Tibial nerve (tissue), 4 donors: ENCODE results near the gene VPS26B.

Experiments used
- EP300 ChIP-seq, 2 donors: sonication (generic); formaldehyde crosslinking; IDR thresholded peaks; one replicate each; pipeline ENCODE4 v1.6.1; 2017; ENCODE audit warnings: antibody characterized with exemption in 2 of 2, mild to moderate bottlenecking in 1 of 2
- TF ChIP-seq, protein P1 (sequence below), 5 experiments: fragments of 200-600 bp in 3 of 5; fragments of 450-650 bp in 2 of 5; sonication (generic) in 3 of 5; IDR thresholded peaks; one replicate each; pipeline ENCODE4 v1.5.1; 2016 to 2019; ENCODE audit warnings: antibody characterized with exemption in 5 of 5, mild to moderate bottlenecking in 3 of 5, moderate library complexity in 2 of 5

DNA sequence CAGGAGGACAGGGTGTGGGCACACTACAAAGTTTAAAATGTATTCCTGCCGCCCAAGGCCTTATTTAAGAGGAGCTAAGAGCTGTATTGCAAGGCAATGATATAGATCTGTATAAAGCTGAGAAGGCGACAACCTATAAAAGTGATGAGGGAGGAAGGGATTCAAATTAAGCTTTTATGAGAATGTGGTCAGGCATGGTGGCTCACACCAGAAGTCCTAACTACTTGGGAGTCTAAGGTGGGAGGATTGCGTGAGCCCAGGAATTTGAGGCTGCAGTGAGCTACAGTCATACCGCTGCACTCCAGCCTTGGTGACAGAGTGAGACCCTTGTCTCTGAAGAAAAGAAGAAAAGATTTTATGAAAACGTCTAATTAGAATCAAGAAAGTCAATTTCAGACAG lies 42.0 kb downstream of the VPS26B start:
- TF ChIP-seq, protein P1, sequence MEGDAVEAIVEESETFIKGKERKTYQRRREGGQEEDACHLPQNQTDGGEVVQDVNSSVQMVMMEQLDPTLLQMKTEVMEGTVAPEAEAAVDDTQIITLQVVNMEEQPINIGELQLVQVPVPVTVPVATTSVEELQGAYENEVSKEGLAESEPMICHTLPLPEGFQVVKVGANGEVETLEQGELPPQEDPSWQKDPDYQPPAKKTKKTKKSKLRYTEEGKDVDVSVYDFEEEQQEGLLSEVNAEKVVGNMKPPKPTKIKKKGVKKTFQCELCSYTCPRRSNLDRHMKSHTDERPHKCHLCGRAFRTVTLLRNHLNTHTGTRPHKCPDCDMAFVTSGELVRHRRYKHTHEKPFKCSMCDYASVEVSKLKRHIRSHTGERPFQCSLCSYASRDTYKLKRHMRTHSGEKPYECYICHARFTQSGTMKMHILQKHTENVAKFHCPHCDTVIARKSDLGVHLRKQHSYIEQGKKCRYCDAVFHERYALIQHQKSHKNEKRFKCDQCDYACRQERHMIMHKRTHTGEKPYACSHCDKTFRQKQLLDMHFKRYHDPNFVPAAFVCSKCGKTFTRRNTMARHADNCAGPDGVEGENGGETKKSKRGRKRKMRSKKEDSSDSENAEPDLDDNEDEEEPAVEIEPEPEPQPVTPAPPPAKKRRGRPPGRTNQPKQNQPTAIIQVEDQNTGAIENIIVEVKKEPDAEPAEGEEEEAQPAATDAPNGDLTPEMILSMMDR (IDR thresholded peaks at IDR 0.05) = no peak
- TF ChIP-seq EP300 (IDR thresholded peaks at IDR 0.05) = no peak
